Suprapubic skin (tissue), 3 donors: Measurements from ENCODE around the gene ITPRIPL1.

Experiments
- CTCF ChIP-seq, 2 donors: fragments of 200-600 bp in 1 of 2; fragments of 450-650 bp in 1 of 2; sonication (generic) in 1 of 2; IDR thresholded peaks; one replicate each; pipeline ENCODE4 v1.5.1; 2016 to 2019; ENCODE audit warnings: antibody characterized with exemption in 2 of 2, mild to moderate bottlenecking in 1 of 2, moderate library complexity in 1 of 2
- POLR2A ChIP-seq, 2 donors: fragments of 450-650 bp; IDR thresholded peaks; one replicate each; pipeline ENCODE4 v1.6.1; 2017; ENCODE audit warnings: antibody characterized with exemption in 2 of 2, mild to moderate bottlenecking in 2 of 2, moderate library complexity in 2 of 2

- TF ChIP-seq CTCF (IDR thresholded peaks at IDR 0.05) (no peak), POLR2A (IDR thresholded peaks at IDR 0.05) (no peak)
These were observed 17.0 kb downstream of the ITPRIPL1 start for GRCh38 chr2:96342085-96342484.
